NCI-H128 (cell line): ENCODE data around the gene MPG.
"Not testable (repeated sequence)": the region's sequence is repeated elsewhere in the genome, so short reads cannot be mapped to it uniquely, and the experiment has no call there.

ENCODE experiments used
- DNase-seq: peaks from one replicate; lab custom pipeline; 2025; ENCODE audit not compliant: unreplicated experiment; lab: John Stamatoyannopoulos, UW

MPG gene

GRCh38 chr16:112153-112840 is 34.3 kb downstream of the MPG start:
- no peak for DNase-seq

DNA sequence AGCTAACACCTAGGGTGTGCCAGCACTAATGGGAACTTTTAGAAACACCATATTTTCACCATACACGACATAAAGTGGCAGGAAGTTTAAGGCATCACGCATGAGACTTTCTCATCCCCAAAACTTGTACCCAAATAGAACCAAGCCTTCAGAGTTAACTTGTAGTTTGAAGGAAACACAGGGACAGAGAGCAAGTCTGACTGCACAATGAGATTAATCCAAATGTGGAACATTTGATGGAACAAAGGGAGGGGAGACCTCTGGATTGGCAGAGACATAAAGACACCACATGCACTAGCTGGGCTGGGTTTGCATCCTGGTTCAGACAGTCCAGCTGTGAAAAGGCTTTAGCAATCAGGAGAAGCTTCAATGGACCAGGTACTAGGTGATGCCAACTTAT is 36.3 kb downstream of the MPG start:
- DNase-seq, result no peak

GRCh38 chr16:116015-116414 is 38.0 kb downstream of the MPG start:
- no peak for DNase-seq

- DNase-seq, result peak; percentile 23
These were observed 39.6 kb downstream of the MPG start for GRCh38 chr16:117379-118365.

- DNase-seq, result no peak
These were observed 40.8 kb downstream of the MPG start for GRCh38 chr16:118857-119256.

GRCh38 chr16:119295-119694 is 41.3 kb downstream of the MPG start:
- no peak for DNase-seq

DNA sequence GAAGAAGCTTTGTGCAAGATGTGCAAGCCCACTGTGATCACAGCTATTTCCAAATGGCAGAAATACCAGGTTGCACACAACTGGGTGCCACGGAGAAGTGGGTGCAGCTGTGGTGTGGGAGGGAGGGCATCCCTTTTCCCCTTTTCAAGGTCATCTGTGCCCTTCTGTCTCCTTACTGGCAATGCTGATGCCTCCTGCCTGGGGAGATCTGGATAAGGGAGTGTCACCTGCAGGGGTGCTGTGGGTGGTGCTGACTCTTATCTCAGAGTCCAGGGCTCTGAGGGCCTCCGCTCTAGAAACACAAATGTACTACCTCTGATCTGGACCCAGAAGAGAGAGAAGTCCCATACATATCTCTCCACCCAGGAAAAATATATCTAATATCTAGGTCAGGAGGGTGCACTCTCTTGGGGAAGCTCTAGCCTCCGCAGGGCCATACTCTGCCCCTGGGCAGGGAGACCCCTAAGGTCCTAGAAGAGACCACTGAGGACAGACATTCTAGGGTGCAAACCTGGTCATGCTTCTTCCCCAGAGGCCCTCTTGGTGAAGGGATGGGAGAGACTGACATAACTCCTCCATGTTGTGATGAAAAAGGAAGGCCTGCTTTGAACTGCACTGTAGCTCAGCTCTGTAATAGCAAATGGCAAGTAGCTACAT is 41.9 kb downstream of the MPG start:
- no peak for DNase-seq

- no peak for DNase-seq
These were observed 42.7 kb downstream of the MPG start for GRCh38 chr16:120756-121155.

GRCh38 chr16:122361-122760 is 44.3 kb downstream of the MPG start:
- no peak for DNase-seq

DNA sequence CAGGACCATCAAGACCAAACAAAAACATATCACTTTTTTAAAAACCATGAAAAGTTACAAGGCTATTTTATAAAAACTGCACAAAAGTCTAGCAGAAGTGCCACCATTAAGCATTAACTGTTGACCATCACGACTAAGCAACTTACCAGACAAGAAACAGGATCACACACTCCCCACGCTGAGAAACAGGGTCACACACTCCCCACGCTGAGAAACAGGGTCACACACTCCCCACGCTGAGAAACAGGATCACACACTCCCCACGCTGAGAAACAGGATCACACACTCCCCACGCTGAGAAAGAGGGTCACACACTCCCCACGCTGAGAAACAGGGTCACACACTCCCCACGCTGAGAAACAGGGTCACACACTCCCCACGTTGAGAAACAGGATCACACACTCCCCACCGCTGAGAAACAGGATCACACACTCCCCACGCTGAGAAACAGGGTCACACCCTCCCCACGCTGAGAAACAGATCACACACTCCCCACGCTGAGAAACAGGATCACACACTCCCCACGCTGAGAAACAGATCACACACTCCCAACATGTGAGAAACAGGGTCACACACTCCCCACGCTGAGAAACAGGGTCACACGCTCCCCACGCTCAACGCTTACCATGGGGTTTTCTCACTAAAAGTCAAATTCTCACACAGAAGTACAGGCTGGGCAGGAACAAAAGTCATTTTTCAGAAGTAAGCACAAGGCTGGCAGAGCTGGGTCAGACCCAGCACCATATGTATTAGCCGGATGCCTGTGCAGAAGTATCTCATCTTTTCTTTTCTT is 45.7 kb downstream of the MPG start:
- DNase-seq, result not testable (repeated sequence)

GRCh38 chr16:125011-125410 is 47.0 kb downstream of the MPG start:
- no peak for DNase-seq

GRCh38 chr16:129075-129474 is 51.0 kb downstream of the MPG start:
- no peak for DNase-seq

GRCh38 chr16:130533-131173 is 52.6 kb downstream of the MPG start:
- no peak for DNase-seq

DNA sequence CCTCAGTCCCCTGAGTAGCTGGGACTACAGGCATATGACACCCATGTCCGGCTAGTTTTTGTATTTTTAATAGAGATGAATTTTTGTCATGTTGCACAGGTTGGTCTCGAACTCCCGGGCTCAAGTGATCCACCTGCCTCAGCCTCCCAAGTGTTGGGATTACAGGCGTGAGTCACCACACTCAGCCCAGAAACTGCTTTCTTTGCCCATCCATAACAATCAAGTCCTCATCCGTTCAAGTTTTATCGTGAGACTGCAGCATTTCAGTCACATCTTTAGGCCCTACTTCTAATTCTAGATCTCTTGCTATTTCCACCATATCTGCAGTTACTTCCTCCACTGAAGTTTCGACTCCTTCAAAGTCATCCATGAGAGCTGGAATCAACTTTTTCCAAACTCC is 54.1 kb downstream of the MPG start:
- no peak for DNase-seq

DNA sequence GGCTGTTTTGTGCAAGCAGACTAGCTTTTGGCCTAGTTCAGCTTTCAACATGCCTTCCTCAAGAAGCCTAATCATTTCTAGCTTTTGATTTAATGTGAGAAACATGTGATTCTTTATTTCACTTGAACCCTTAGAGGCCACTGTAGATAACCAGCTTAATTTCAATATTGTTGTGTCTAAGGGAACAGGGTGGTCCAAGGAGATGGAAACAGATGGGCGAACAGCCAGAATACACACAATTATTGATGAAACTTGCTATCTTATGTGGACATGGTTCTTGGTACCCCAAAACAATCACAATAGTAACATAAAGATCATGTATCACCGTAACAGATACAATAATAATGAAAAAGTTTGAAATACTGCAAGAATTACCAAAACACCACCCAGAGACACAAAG is 55.7 kb downstream of the MPG start:
- no peak for DNase-seq
